Trophoblast cell (in vitro differentiated cells and primary cell): ENCODE data around the gene PTPN1.

Experiments used
- DNase-seq, 2 donors: peaks; one replicate each; pipeline ENCODE4 v3.0.0-alpha.2; 2016
- H2AFZ ChIP-seq: 2 replicates; pipeline ENCODE4 v1.6.1; 2013; ENCODE audit warnings: low read length, moderate library complexity, mild to moderate bottlenecking; ENCODE audit not compliant: insufficient read depth, poor library complexity
- H2AK5ac ChIP-seq: 2 replicates; pipeline ENCODE4 v1.6.1; 2013; ENCODE audit warnings: mild to moderate bottlenecking, low read length
- H2BK120ac ChIP-seq: 2 replicates; pipeline ENCODE4 v1.6.1; 2013; ENCODE audit warnings: low read length, mild to moderate bottlenecking, moderate library complexity; ENCODE audit not compliant: insufficient read depth, poor library complexity
- H2BK12ac ChIP-seq: 2 replicates; pipeline ENCODE4 v1.6.1; 2013; ENCODE audit warnings: mild to moderate bottlenecking, low read length, moderate library complexity
- H2BK5ac ChIP-seq: 2 replicates; pipeline ENCODE4 v1.6.1; 2013; ENCODE audit warnings: low read length, low read depth, moderate library complexity, mild to moderate bottlenecking; ENCODE audit not compliant: poor library complexity
- H3K14ac ChIP-seq: 2 replicates; pipeline ENCODE4 v1.6.1; 2013; ENCODE audit warnings: mild to moderate bottlenecking, low read length
- H3K18ac ChIP-seq: 2 replicates; pipeline ENCODE4 v1.6.1; 2013; ENCODE audit warnings: mild to moderate bottlenecking, low read length
- H3K23ac ChIP-seq: 2 replicates; pipeline ENCODE4 v1.6.1; 2013; ENCODE audit warnings: low read length
- H3K27ac ChIP-seq: 2 replicates; pipeline ENCODE4 v1.5.1; 2013; ENCODE audit warnings: low read depth, mild to moderate bottlenecking, inconsistent platforms, low read length, moderate library complexity
- H3K27me3 ChIP-seq: 2 replicates; pipeline ENCODE4 v1.6.1; 2013; ENCODE audit warnings: inconsistent platforms, mild to moderate bottlenecking, low read length, moderate library complexity; ENCODE audit not compliant: insufficient read depth
- H3K36me3 ChIP-seq, 2 experiments: 1 replicate in 1 of 2; 2 replicates in 1 of 2; pipeline ENCODE4 v1.6.1; 2013; ENCODE audit warnings: low read length in 2 of 2, mild to moderate bottlenecking in 2 of 2, moderate library complexity in 1 of 2; ENCODE audit not compliant: insufficient read depth in 2 of 2, control insufficient read depth in 1 of 2
- H3K4ac ChIP-seq: 2 replicates; pipeline ENCODE4 v1.6.1; 2013; ENCODE audit warnings: low read depth, mild to moderate bottlenecking, low read length, moderate library complexity
- H3K4me1 ChIP-seq, 2 experiments: 1 replicate in 1 of 2; 2 replicates in 1 of 2; pipeline ENCODE4 v1.6.1; 2013; ENCODE audit warnings: low read length in 2 of 2, mild to moderate bottlenecking in 2 of 2, moderate library complexity in 1 of 2; ENCODE audit not compliant: insufficient read depth in 2 of 2, control insufficient read depth in 1 of 2
- H3K4me2 ChIP-seq: 2 replicates; pipeline ENCODE4 v1.6.1; 2013; ENCODE audit warnings: inconsistent platforms, mild to moderate bottlenecking, low read length, moderate library complexity
- H3K4me3 ChIP-seq: 2 replicates; pipeline ENCODE4 v1.5.1; 2013; ENCODE audit warnings: mild to moderate bottlenecking, low read depth, low read length, inconsistent platforms
- H3K79me1 ChIP-seq: one replicate; pipeline ENCODE4 v1.6.1; 2013; ENCODE audit warnings: low read length
- H3K79me2 ChIP-seq: 2 replicates; pipeline ENCODE4 v1.6.1; 2013; ENCODE audit warnings: low read length, mild to moderate bottlenecking; ENCODE audit not compliant: control insufficient read depth, insufficient read depth, poor library complexity
- H3K9ac ChIP-seq: 2 replicates; pipeline ENCODE4 v1.6.1; 2013; ENCODE audit warnings: mild to moderate bottlenecking, low read length
- H3K9me3 ChIP-seq: 2 replicates; pipeline ENCODE4 v1.6.1; 2013; ENCODE audit warnings: low read depth, mild to moderate bottlenecking, control low read depth, inconsistent platforms, low read length; ENCODE audit not compliant: insufficient read depth
- H4K12ac ChIP-seq: 2 replicates; pipeline ENCODE4 v1.6.1; 2013; ENCODE audit warnings: low read depth, mild to moderate bottlenecking, low read length, moderate library complexity
- H4K8ac ChIP-seq: 2 replicates; pipeline ENCODE4 v1.6.1; 2013; ENCODE audit warnings: low read depth, mild to moderate bottlenecking, low read length, moderate library complexity
- H4K91ac ChIP-seq: one replicate; pipeline ENCODE4 v1.6.1; 2013; ENCODE audit warnings: low read depth, mild to moderate bottlenecking, low read length, moderate library complexity
- WGBS: extraction: QIAGEN DNeasy Blood & Tissue Kit; methylation state at CpG from one replicate; pipeline ENCODE4 v1.1.7; 2013; ENCODE audit warnings: missing lambda C conversion rate; ENCODE audit not compliant: insufficient read length, insufficient coverage; ENCODE audit errors: extremely low coverage; 5-methylcytosine and 5-hydroxymethylcytosine counted together

Gene PTPN1

DNA sequence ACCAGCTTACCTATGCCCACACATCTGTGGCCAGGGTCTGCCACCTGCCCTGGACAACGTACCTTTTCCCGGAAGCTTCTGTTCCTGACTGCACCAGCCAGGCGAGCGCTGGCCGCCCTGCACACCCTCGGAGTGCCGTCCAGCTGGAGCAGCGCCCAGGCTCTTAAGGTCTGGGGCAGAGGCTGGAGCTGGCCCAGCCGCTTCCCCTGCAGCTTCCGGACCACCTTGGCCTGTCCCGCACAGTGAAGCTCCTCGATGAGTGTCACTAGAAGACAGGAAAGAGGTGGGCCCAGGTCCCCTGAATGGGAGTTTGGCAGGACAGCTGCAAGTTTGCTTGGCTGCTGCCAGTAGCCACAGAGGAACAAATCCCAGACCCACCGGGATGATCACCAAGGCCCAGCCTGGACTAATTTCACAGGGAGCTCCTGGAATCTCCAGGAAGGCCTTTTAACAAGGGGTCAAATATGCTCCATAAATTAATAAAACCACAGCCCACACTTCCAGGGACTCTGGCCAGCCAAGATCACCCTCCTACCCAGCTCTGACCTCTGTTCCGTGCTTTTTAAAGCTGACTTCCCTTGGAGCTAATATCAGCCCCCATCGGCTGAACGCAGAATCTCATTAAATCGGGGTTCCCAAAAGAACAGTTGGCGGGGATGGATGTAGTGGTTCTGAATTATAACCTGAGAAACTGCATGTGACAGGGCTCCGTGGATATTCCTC is 82.3 kb downstream of the PTPN1 start:
- Histone ChIP-seq H2BK120ac (no peak overlapping the region), H3K9ac (no peak overlapping the region), H2BK12ac (no peak overlapping the region), H3K14ac (no peak overlapping the region), H3K79me1 (no peaks in the 10 kb centered on the region), H3K4me3 (no peak overlapping the region), H4K12ac (no peak overlapping the region), H3K79me2 (no peaks in the 10 kb centered on the region), H2AK5ac (no peak overlapping the region), H3K18ac (no peak overlapping the region), H3K23ac (no peak overlapping the region), H3K27me3 (no peaks in the 10 kb centered on the region), H4K8ac (no peak overlapping the region), H3K27ac (no peak overlapping the region), H3K4ac (no peak overlapping the region), H3K36me3 (peaks cover 12 to 14% of the 10 kb centered on the region in 2 experiments), H3K4me2 (no peak overlapping the region), H2AFZ (no peak overlapping the region), H4K91ac (no peak overlapping the region), H2BK5ac (no peak overlapping the region), H3K4me1 (peaks cover 10 to 15% of the 10 kb centered on the region in 2 experiments), H3K9me3 (no peaks in the 10 kb centered on the region)
- DNase-seq: no peak
- WGBS: no CpG with 5 or more reads among the region's 19 CpGs

- Histone ChIP-seq H3K9me3 (no peaks in the 10 kb centered on the region), H2AFZ (no peak overlapping the region), H3K4ac (no peak overlapping the region), H3K27ac (no peak overlapping the region), H3K36me3 (peaks cover 11 to 12% of the 10 kb centered on the region in 2 experiments), H3K27me3 (no peaks in the 10 kb centered on the region), H2BK12ac (no peak overlapping the region), H3K4me1 (peaks cover 5 to 10% of the 10 kb centered on the region in 2 experiments), H2BK5ac (no peak overlapping the region), H2BK120ac (no peak overlapping the region), H2AK5ac (no peak overlapping the region), H3K18ac (no peak overlapping the region), H4K91ac (no peak overlapping the region), H3K9ac (no peak overlapping the region), H4K12ac (no peak overlapping the region), H3K23ac (no peak overlapping the region), H3K4me3 (no peak overlapping the region), H3K79me1 (no peaks in the 10 kb centered on the region), H3K14ac (no peak overlapping the region), H3K79me2 (no peaks in the 10 kb centered on the region), H4K8ac (no peak overlapping the region), H3K4me2 (no peak overlapping the region)
- no peak for DNase-seq
- WGBS: no CpG with 5 or more reads among the region's 9 CpGs
Measured at GRCh38 chr20:50593005-50593335, 82.8 kb downstream of the PTPN1 start.

- no peaks in the 10 kb centered on the region for H3K27me3 ChIP-seq
Measured at GRCh38 chr20:50594231-50594590, 84.0 kb downstream of the PTPN1 start.

DNA sequence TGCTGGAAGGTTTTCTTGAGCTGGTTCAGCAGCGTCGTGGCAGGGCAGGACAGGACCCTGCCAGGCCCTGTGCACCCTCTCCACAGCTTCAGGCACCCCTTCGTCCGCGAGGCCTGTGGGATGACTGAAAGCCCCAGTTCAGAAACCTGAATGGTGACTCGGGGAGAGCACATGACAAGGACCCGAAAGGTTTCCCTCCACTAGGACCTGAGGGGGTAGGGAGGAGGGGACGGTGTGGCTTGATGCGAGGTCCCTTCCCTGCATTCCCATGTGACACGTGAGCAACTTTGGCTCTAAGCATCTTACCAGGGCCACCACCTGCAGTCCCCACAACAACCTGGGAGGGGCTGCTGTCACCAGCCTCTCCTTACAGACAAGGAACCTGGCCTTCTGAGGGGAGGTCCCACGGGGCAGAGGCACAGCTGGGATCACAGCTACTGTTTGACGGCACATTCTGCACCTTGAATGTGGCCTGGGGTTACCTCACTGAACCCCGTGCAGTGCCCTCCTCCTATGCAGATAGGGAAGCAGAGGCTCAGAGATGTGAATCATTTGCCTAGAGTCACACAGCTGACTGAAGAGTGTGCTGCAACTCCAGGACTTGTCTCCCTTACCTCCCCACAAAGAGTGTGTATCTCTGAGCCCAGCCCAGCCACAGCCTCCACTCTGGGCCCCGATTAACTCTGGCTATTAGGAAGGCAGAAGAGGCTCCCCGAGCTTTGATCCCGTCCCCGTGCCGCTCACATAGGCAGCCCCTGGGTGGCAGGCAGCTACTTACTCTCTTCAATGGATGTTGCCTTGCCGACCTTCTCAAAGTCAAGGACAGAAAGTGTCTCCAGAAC is 84.6 kb downstream of the PTPN1 start:
- Histone ChIP-seq H4K12ac (no peak overlapping the region), H3K79me2 (no peaks in the 10 kb centered on the region), H2BK120ac (no peak overlapping the region), H3K4me3 (no peak overlapping the region), H2BK5ac (no peak overlapping the region), H3K27me3 (no peaks in the 10 kb centered on the region), H3K79me1 (no peaks in the 10 kb centered on the region), H2BK12ac (no peak overlapping the region), H4K91ac (no peak overlapping the region), H3K9me3 (no peaks in the 10 kb centered on the region), H3K18ac (no peak overlapping the region), H3K4ac (no peak overlapping the region), H3K4me2 (no peak overlapping the region), H2AFZ (no peak overlapping the region), H3K27ac (no peak overlapping the region), H3K4me1 (peaks cover 5 to 8% of the 10 kb centered on the region in 2 experiments), H3K14ac (no peak overlapping the region), H3K9ac (no peak overlapping the region), H2AK5ac (no peak overlapping the region), H4K8ac (no peak overlapping the region), H3K23ac (no peak overlapping the region), H3K36me3 (peaks cover 7% of the 10 kb centered on the region in 2 experiments)
- peak; percentile 5 to 8 for DNase-seq
- no CpG with 5 or more reads among the region's 19 CpGs for WGBS

More at GRCh38 chr20:50594231-50594590, 84.0 kb downstream of the PTPN1 start:
- no CpG with 5 or more reads among the region's 11 CpGs for WGBS
- H4K8ac ChIP-seq: no peak overlapping the region
- no peak overlapping the region for H3K4me2 ChIP-seq
- peaks cover 10 to 12% of the 10 kb centered on the region in 2 experiments for H3K36me3 ChIP-seq
- H3K9me3 ChIP-seq: no peaks in the 10 kb centered on the region
- H3K4me3 ChIP-seq: no peak overlapping the region
- DNase-seq: no peak
- no peak overlapping the region for H4K91ac ChIP-seq
- H4K12ac ChIP-seq: no peak overlapping the region
- no peak overlapping the region for H3K9ac ChIP-seq
- no peak overlapping the region for H3K27ac ChIP-seq
- no peak overlapping the region for H3K14ac ChIP-seq
- H3K79me1 ChIP-seq: no peaks in the 10 kb centered on the region
- no peak overlapping the region for H2AK5ac ChIP-seq
- H2BK12ac ChIP-seq: no peak overlapping the region
- H3K4ac ChIP-seq: no peak overlapping the region
- H3K23ac ChIP-seq: no peak overlapping the region
- no peak overlapping the region for H2BK5ac ChIP-seq
- H3K4me1 ChIP-seq: peaks cover 5 to 8% of the 10 kb centered on the region in 2 experiments
- no peak overlapping the region for H2AFZ ChIP-seq
- no peaks in the 10 kb centered on the region for H3K79me2 ChIP-seq
- H2BK120ac ChIP-seq: no peak overlapping the region
- no peak overlapping the region for H3K18ac ChIP-seq
